Stimulated activated naive CD8-positive, alpha-beta T cell treated with anti-CD3 and anti-CD28 coated beads, Interleukin-15, amount 100 ng/mL, for 72 hours (primary cell): ENCODE measurements around the gene ZBTB48.

Experiments
- ATAC-seq: fragments of 150-1000 bp; cut with Tn5 transposase; 2 replicates; pipeline ENCODE4 v1.10.0; 2021; ENCODE audit warnings: mild to moderate bottlenecking, moderate library complexity
- DNase-seq, 2 donors: peaks; one replicate each; pipeline ENCODE4 v3.0.0; 2021 to 2022
- H3K27ac Mint-ChIP-seq, 2 donors: one replicate each; pipeline ENCODE4 v1.8.0; 2022; ENCODE audit warnings: mild to moderate bottlenecking in 2 of 2, mixed read lengths in 2 of 2, moderate library complexity in 2 of 2
- H3K27me3 Mint-ChIP-seq: one replicate; pipeline ENCODE4 v1.8.0; 2022; ENCODE audit warnings: mixed read lengths
- H3K4me1 Mint-ChIP-seq: one replicate; pipeline ENCODE4 v1.8.0; 2022; ENCODE audit warnings: mild to moderate bottlenecking, mixed read lengths
- H3K4me3 Mint-ChIP-seq, 2 donors: one replicate each; pipeline ENCODE4 v1.8.0; 2022; ENCODE audit warnings: mild to moderate bottlenecking in 2 of 2, mixed read lengths in 2 of 2, moderate library complexity in 1 of 2
- H3K9me3 Mint-ChIP-seq, 2 donors: one replicate each; pipeline ENCODE4 v1.8.0; 2022; ENCODE audit warnings: mixed read lengths in 2 of 2

The ZBTB48 gene

GRCh38 chr1:6579374-6580118 lies at the start of gene ZBTB48:
Gene ZBTB48, plus strand, starts transcription at chr1:6579994. Its CDS starts 616 bp downstream, at chr1:6580610.
- Mint-ChIP-seq H3K4me3 (peak within 1 kb of the TSS; percentile 96), H3K27me3 (no peaks in the 10 kb centered on the region), H3K9me3 (no peaks in the 10 kb centered on the region), H3K4me1 (peaks cover 44% of the 10 kb centered on the region), H3K27ac (peak within 1 kb of the TSS; percentile 95 to 98)
- DNase-seq (peak; percentile 93 to 97), ATAC-seq (peak; percentile 99)

GRCh38 chr1:6530504-6531160 lies 49.2 kb upstream of the ZBTB48 start:
- Mint-ChIP-seq H3K9me3 (no peaks in the 10 kb centered on the region), H3K4me3 (no peak overlapping the region), H3K27me3 (no peaks in the 10 kb centered on the region), H3K27ac (no peak overlapping the region), H3K4me1 (no peaks in the 10 kb centered on the region)
- DNase-seq (no peak), ATAC-seq (no peak)

DNA sequence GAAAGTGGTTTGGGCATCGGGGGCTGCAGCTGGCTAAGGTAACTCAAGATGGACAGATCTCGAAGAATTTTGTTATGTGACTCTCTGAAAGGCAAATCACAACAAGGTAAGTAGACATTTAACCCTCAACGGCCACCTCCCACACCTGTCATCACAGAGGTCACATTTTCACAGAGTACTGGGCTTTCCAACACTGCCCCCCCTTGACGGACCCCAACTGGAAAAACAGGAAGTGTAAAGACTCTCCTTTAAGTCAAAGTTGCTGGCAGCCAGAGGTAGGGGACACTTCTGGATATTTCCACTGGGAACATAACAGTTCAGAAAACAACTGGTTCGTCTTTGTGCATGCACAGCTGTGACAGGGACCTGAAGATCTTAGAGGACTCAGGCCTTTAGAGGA lies 47.8 kb upstream of the ZBTB48 start:
- no peak overlapping the region for H3K27ac Mint-ChIP-seq
- DNase-seq = no peak
- no peaks in the 10 kb centered on the region for H3K9me3 Mint-ChIP-seq
- no peaks in the 10 kb centered on the region for H3K4me1 Mint-ChIP-seq
- no peak overlapping the region for H3K4me3 Mint-ChIP-seq
- H3K27me3 Mint-ChIP-seq = no peaks in the 10 kb centered on the region
- no peak for ATAC-seq

DNA sequence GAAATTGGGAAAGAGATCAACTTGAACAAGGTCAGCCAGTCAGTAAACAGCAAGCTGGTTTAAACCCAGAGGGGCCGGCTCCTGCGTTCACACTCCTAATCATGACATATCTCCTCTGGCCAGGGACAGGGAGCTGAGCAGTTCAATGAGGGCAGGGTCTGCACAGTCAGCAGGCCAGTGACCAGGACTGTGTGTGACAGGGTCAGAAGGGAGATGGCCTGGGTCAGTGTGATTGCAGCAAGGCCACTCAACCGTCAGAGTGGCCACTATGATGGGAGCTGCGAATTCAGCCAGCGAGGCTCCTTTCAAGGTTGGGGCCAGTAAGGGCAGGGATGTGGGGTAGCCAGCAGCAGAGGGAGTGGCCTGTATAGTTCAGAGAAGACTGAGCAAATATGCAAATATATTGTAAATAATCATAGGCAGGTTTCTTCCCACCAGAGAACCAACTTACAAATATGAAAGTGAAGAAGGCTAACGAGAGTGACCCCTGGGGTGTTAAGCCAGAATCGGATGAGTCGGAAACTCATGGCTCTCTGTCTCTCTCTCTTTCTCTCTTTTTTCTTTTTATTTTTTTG lies 45.5 kb upstream of the ZBTB48 start:
- Mint-ChIP-seq H3K27ac (peak overlapping the region in 1 of 2 donors; percentile 34), H3K4me1 (no peaks in the 10 kb centered on the region), H3K27me3 (no peaks in the 10 kb centered on the region), H3K9me3 (no peaks in the 10 kb centered on the region), H3K4me3 (no peak overlapping the region)
- ATAC-seq = no peak
- DNase-seq = no peak

DNA sequence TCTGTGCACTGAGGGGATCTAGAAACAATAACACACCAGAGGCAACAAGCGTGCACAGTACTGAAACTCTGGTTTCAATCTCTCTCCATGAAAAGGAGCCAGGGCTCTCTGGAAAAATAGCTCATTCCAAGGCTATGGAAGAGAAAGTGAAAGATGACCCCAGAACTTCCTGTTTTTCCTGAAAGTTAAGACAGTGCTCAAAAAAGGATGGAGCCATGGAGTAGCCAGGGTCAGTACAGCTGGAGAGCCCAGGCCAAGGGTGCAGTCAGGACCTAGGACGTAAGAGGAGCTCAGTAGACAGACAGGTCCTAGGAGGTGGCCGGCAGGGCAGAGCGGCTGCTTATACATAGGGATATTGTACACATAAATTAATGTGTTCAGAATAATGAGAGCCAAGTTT lies 44.6 kb upstream of the ZBTB48 start:
- Mint-ChIP-seq H3K9me3 (no peaks in the 10 kb centered on the region), H3K27me3 (no peaks in the 10 kb centered on the region), H3K27ac (peak overlapping the region; percentile 20 to 63), H3K4me3 (no peak overlapping the region), H3K4me1 (no peaks in the 10 kb centered on the region)
- no peak for ATAC-seq
- DNase-seq = no peak

GRCh38 chr1:6536291-6536690 lies 43.5 kb upstream of the ZBTB48 start:
- DNase-seq (no peak), ATAC-seq (no peak)
- no peaks in the 10 kb centered on the region for H3K27me3 Mint-ChIP-seq
- no peaks in the 10 kb centered on the region for H3K4me1 Mint-ChIP-seq
- no peaks in the 10 kb centered on the region for H3K9me3 Mint-ChIP-seq
- no peak overlapping the region for H3K27ac Mint-ChIP-seq
- H3K4me3 Mint-ChIP-seq = no peak overlapping the region

- Mint-ChIP-seq H3K4me3 (no peak overlapping the region), H3K9me3 (no peaks in the 10 kb centered on the region), H3K27ac (no peak overlapping the region), H3K27me3 (no peaks in the 10 kb centered on the region), H3K4me1 (no peaks in the 10 kb centered on the region)
- no peak for ATAC-seq
- no peak for DNase-seq
Measured at GRCh38 chr1:6538956-6539355, 40.8 kb upstream of the ZBTB48 start.

- peaks cover 23% of the 10 kb centered on the region for H3K4me1 Mint-ChIP-seq
- DNase-seq = no peak
- no peak overlapping the region for H3K4me3 Mint-ChIP-seq
- no peaks in the 10 kb centered on the region for H3K27me3 Mint-ChIP-seq
- H3K27ac Mint-ChIP-seq = peak overlapping the region in 1 of 2 donors; percentile 55
- no peaks in the 10 kb centered on the region for H3K9me3 Mint-ChIP-seq
- peak; percentile 50 for ATAC-seq
Measured at GRCh38 chr1:6544831-6545230, 35.0 kb upstream of the ZBTB48 start.

DNA sequence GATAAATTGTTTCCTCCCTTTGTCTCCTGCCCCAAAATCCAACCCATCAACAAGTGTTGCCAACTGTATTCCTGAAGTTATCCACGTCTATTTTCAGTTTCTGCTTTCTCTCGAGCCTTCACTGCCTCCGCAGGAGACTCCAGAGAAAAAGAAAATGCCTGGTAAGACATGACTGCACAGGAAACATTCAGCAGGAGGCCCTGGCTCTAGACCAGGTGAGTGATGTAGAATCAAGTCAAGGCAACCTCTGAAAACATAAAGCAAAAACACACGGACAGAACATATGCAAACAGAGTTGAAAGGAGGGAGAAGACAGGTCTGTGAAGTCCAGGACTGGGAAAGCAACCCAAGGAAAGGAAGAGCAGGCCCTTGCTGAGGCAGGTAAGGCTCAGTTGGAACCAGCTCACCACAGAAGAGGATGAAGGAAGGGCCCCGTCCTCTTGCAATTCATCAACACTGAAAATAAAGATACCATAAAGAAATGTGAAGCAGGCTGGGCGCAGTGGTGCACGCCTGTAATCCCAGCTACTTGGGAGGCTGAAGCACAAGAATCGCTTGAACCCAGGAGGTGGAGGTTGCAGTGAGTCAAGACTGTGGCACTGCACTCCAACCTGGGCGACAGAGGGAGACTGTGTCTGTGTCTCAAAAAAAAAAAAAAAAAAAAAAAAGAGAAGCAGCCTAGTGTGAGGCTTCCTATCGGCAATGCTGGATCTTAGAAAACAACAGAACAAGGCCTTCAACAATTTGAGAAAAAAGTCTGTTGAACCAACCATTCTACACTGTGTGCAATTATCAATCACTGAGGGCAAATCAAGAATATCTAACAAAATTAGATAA lies 34.3 kb upstream of the ZBTB48 start:
- no peaks in the 10 kb centered on the region for H3K27me3 Mint-ChIP-seq
- DNase-seq (no peak), ATAC-seq (no peak)
- no peak overlapping the region for H3K4me3 Mint-ChIP-seq
- peak overlapping the region; percentile 14 to 55 for H3K27ac Mint-ChIP-seq
- no peaks in the 10 kb centered on the region for H3K9me3 Mint-ChIP-seq
- H3K4me1 Mint-ChIP-seq = peaks cover 23% of the 10 kb centered on the region

DNA sequence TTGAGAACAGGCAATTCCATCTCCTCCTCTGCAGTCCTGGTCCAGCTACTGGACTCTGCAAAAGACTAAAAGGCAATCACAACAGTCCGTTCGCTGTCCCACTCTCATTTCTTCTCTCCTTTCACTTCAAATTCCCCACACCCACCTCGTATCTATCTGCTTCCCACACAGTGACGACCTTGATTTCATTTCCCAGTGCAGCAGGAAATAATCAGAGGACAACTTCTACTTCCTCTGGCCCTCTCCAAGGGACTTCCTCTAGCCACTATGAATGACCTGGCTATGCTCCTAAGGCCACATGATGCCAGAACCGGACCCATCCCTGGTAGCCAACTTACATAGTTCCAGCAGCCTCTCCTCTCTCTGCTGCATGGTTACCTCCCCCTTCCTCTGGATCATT lies 33.5 kb upstream of the ZBTB48 start:
- DNase-seq = no peak
- Mint-ChIP-seq H3K27me3 (no peaks in the 10 kb centered on the region), H3K4me3 (no peak overlapping the region), H3K9me3 (no peaks in the 10 kb centered on the region), H3K4me1 (peaks cover 23% of the 10 kb centered on the region), H3K27ac (peak overlapping the region; percentile 29 to 55)
- ATAC-seq = no peak

DNA sequence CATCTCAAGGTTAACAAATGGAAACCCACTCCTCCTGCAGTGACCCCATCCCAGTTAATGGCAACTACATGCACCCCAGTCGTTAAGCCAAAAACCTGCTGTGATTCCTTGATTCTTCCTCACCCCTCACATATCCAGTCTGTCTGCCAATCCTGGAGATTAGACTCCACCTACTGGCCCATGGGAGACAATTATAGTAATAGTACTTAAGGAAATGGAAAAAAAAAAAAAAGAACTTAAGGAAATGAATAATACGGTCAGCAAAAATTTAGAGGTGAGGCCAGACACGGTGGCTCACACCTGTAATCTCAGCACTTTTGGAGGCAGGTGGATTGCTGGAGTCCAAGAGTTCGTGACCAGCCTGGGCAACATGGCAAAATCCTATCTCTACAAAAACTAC lies 32.5 kb upstream of the ZBTB48 start:
- no peaks in the 10 kb centered on the region for H3K27me3 Mint-ChIP-seq
- H3K9me3 Mint-ChIP-seq = no peaks in the 10 kb centered on the region
- no peak for ATAC-seq
- H3K27ac Mint-ChIP-seq = peak overlapping the region in 1 of 2 donors; percentile 28
- no peak overlapping the region for H3K4me3 Mint-ChIP-seq
- peaks cover 27% of the 10 kb centered on the region for H3K4me1 Mint-ChIP-seq
- no peak for DNase-seq

GRCh38 chr1:6554031-6554906 lies 25.5 kb upstream of the ZBTB48 start, which contains the start of gene NOL9:
Gene NOL9, minus strand, starts transcription at chr1:6554513. Its CDS starts 11 bp downstream, at chr1:6554502.
- Mint-ChIP-seq H3K4me1 (peaks cover 27% of the 10 kb centered on the region), H3K27me3 (no peaks in the 10 kb centered on the region), H3K9me3 (no peaks in the 10 kb centered on the region), H3K27ac (peak within 1 kb of the TSS; percentile 96), H3K4me3 (peak within 1 kb of the TSS; percentile 88)
- ATAC-seq = peak; percentile 98
- DNase-seq = peak; percentile 95 to 96

GRCh38 chr1:6554907-6555778 lies 24.7 kb upstream of the ZBTB48 start, which contains the start of gene TAS1R1:
Gene TAS1R1, plus strand, starts transcription at chr1:6555307. Its CDS starts 67 bp downstream, at chr1:6555374.
- H3K9me3 Mint-ChIP-seq = no peaks in the 10 kb centered on the region
- ATAC-seq (no peak), DNase-seq (no peak)
- peaks cover 27% of the 10 kb centered on the region for H3K4me1 Mint-ChIP-seq
- H3K27ac Mint-ChIP-seq = peak within 1 kb of the TSS; percentile 33 to 87
- no peaks in the 10 kb centered on the region for H3K27me3 Mint-ChIP-seq
- H3K4me3 Mint-ChIP-seq = peak within 1 kb of the TSS; percentile 88

DNA sequence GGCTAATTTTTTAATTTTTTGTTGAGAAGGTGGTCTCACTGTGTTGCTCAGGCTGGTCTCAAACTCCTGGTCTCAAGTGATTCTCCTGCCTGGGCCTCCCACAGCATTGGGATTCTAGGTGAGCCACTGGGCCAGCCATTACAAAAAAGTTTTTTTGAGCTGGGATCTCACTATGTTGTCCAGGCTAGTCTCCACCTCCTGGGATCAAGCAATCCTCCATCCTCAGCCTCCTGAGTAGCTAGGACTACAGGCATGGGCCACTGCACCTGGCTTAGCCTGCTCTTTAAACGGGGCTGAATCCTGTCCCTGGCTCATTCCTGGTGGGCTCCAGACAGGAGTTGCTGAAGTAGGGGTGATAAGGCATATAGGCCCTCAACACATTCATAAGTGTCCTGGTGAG lies 22.2 kb upstream of the ZBTB48 start:
- H3K4me3 Mint-ChIP-seq = no peak overlapping the region
- DNase-seq = no peak
- H3K27me3 Mint-ChIP-seq = no peaks in the 10 kb centered on the region
- H3K27ac Mint-ChIP-seq = peak overlapping the region in 1 of 2 donors; percentile 63
- H3K4me1 Mint-ChIP-seq = peaks cover 20% of the 10 kb centered on the region
- no peak for ATAC-seq
- no peaks in the 10 kb centered on the region for H3K9me3 Mint-ChIP-seq
